OCI-LY7 (cell line): ENCODE measurements around the gene ELL2. TPM values are rescaled to one million over a fixed set of nuclear protein-coding genes. Genes with fewer than 3 reads are reported as not detected.

Experiments used
- BruUV-seq: library from RNA; stranded (reverse); fragments of 400-500 nt; replicated peaks from 2 replicates; lab custom pipeline; 2021; lab: Mats Ljungman, UMichigan
- CTCF ChIA-PET: fragments of 300-600 bp; sonication (Branson Sonifier 250); formaldehyde crosslinking; loops from one replicate; lab custom pipeline; 2022; ENCODE audit warnings: antibody characterized with exemption; ENCODE audit not compliant: unreplicated experiment; lab: Charles Lee
- POLR2A ChIA-PET: fragments of 300-600 bp; sonication (Branson Sonifier 250); formaldehyde crosslinking; loops from one replicate; lab custom pipeline; 2022; ENCODE audit warnings: antibody characterized with exemption; lab: Charles Lee
- DNase-seq: peaks from one replicate; pipeline ENCODE4 v3.0.0-alpha.2; 2015; ENCODE audit warnings: low spot score
- H2AFZ ChIP-seq: fragments of 200-600 bp; sonication (generic), shearing (Covaris generic); 2 replicates; pipeline ENCODE4 v1.6.1; 2014; ENCODE audit warnings: mild to moderate bottlenecking, antibody characterized with exemption, low read length, moderate library complexity
- H3K27ac ChIP-seq: fragments of 200-600 bp; sonication (generic); 2 replicates; pipeline ENCODE4 v1.5.1; 2014; ENCODE audit warnings: mixed run types, low read depth, mild to moderate bottlenecking, moderate library complexity, low read length, inconsistent platforms; ENCODE audit not compliant: poor library complexity, severe bottlenecking
- H3K36me3 ChIP-seq: fragments of 200-600 bp; sonication (generic); 2 replicates; pipeline ENCODE4 v1.6.1; 2014; ENCODE audit warnings: mild to moderate bottlenecking, antibody characterized with exemption, low read length, moderate library complexity, mixed read lengths; ENCODE audit not compliant: insufficient read depth
- H3K4me1 ChIP-seq: fragments of 200-600 bp; sonication (generic); 2 replicates; pipeline ENCODE4 v1.5.1; 2014; ENCODE audit warnings: mild to moderate bottlenecking, low read length; ENCODE audit not compliant: insufficient read depth, poor library complexity, severe bottlenecking
- H3K4me2 ChIP-seq: fragments of 200-600 bp; sonication (generic); 2 replicates; pipeline ENCODE4 v1.6.1; 2014; ENCODE audit warnings: mild to moderate bottlenecking, low read length
- H3K4me3 ChIP-seq: fragments of 200-600 bp; sonication (generic); 2 replicates; pipeline ENCODE4 v1.5.1; 2014; ENCODE audit warnings: mild to moderate bottlenecking, low read depth, low read length; ENCODE audit not compliant: poor library complexity, severe bottlenecking
- H3K79me2 ChIP-seq: fragments of 200-600 bp; sonication (generic); 2 replicates; pipeline ENCODE4 v1.6.1; 2016; ENCODE audit warnings: low read depth, mild to moderate bottlenecking, low read length, moderate library complexity, mixed read lengths; ENCODE audit not compliant: insufficient read depth
- H3K9me2 ChIP-seq: fragments of 200-600 bp; sonication (generic); 2 replicates; pipeline ENCODE4 v1.6.1; 2016; ENCODE audit warnings: mild to moderate bottlenecking, low read length, mixed read lengths; ENCODE audit not compliant: insufficient read depth
- H3K9me3 ChIP-seq: fragments of 200-600 bp; sonication (generic); 2 replicates; pipeline ENCODE4 v1.6.1; 2014; ENCODE audit warnings: mild to moderate bottlenecking, mixed run types, low read length, mixed read lengths
- H4K20me1 ChIP-seq: fragments of 200-600 bp; sonication (generic); 2 replicates; pipeline ENCODE4 v1.6.1; 2014; ENCODE audit warnings: mild to moderate bottlenecking, antibody characterized with exemption, low read length, moderate library complexity, mixed read lengths; ENCODE audit not compliant: insufficient read depth
- CTCF ChIP-seq: fragments of 200-600 bp; sonication (generic); conservative IDR thresholded peaks from 2 replicates; pipeline ENCODE4 v1.5.1; 2014; ENCODE audit warnings: mild to moderate bottlenecking, antibody characterized with exemption, low read length, moderate library complexity, mixed read lengths
- EZH2phosphoT487 ChIP-seq: fragments of 200-600 bp; sonication (generic); IDR thresholded peaks from 2 replicates; pipeline ENCODE4 v1.6.1; 2018; ENCODE audit warnings: low read depth, borderline replicate concordance, mild to moderate bottlenecking, mixed run types, antibody characterized with exemption, low read length, moderate library complexity, mixed read lengths
- intact Hi-C: fragments of 100-400 bp; cut with micrococcal nuclease; formaldehyde crosslinking; loops from one replicate; pipeline ENCODE4 v1.10.0; 2022; ENCODE audit not compliant: unreplicated experiment
- total RNA-seq, 2 experiments: library from RNA; depleted of rRNA in 1 of 2; stranded (reverse); fragments of >200 nt in 1 of 2; shearing (Covaris generic) in 1 of 2; gene quantifications; 2 replicates each; pipeline ENCODE4 v1.2.3, GENCODE V29; 2014 to 2022

Gene ELL2
- total RNA-seq, 2 experiments from 2014 or later, result 0.98 to 4.7 TPM

- intact Hi-C loops, result no loop called here
- no peaks in the 10 kb centered on the region for H3K9me2 ChIP-seq
- no peak overlapping the region for H2AFZ ChIP-seq
- H3K36me3 ChIP-seq, result no peaks in the 10 kb centered on the region
- CTCF ChIA-PET, result no interaction called here
- H3K27ac ChIP-seq, result no peak overlapping the region
- DNase-seq, result no peak
- H3K9me3 ChIP-seq, result no peaks in the 10 kb centered on the region
- no peak overlapping the region for H3K4me3 ChIP-seq
- H4K20me1 ChIP-seq, result no peaks in the 10 kb centered on the region
- BruUV-seq, result no TSS peak
- no peaks in the 10 kb centered on the region for H3K4me1 ChIP-seq
- H3K79me2 ChIP-seq, result no peaks in the 10 kb centered on the region
- no peak for TF ChIP-seq EZH2phosphoT487
- TF ChIP-seq CTCF, result no peak
- POLR2A ChIA-PET, result interaction anchor here (1.6 kb wide), 1 partner anchor 17 kb away, joined by 3 read pairs; no protein-coding TSS in a partner anchor
- no peak overlapping the region for H3K4me2 ChIP-seq
These were observed 8.7 kb upstream of the ELL2 start for GRCh38 chr5:95970359-95970704.

GRCh38 chr5:95969651-95970358 lies 8.2 kb upstream of the ELL2 start:
- Histone ChIP-seq H2AFZ (no peak overlapping the region), H3K4me1 (no peaks in the 10 kb centered on the region), H4K20me1 (no peaks in the 10 kb centered on the region), H3K9me2 (no peaks in the 10 kb centered on the region), H3K79me2 (no peaks in the 10 kb centered on the region), H3K9me3 (no peaks in the 10 kb centered on the region), H3K27ac (no peak overlapping the region), H3K4me3 (no peak overlapping the region), H3K36me3 (no peaks in the 10 kb centered on the region), H3K4me2 (no peak overlapping the region)
- ChIA-PET CTCF (no interaction called here), POLR2A (interaction anchor here (1.6 kb wide), 1 partner anchor 17 kb away, joined by 3 read pairs; no protein-coding TSS in a partner anchor)
- BruUV-seq, result no TSS peak
- intact Hi-C loops, result no loop called here
- no peak for TF ChIP-seq CTCF
- TF ChIP-seq EZH2phosphoT487, result no peak
- no peak for DNase-seq

GRCh38 chr5:95969055-95969454 lies 7.4 kb upstream of the ELL2 start:
- no peaks in the 10 kb centered on the region for H3K4me1 ChIP-seq
- ChIA-PET CTCF (no interaction called here), POLR2A (no interaction called here)
- H3K36me3 ChIP-seq, result no peaks in the 10 kb centered on the region
- no peaks in the 10 kb centered on the region for H3K9me3 ChIP-seq
- intact Hi-C loops, result no loop called here
- H4K20me1 ChIP-seq, result no peaks in the 10 kb centered on the region
- TF ChIP-seq EZH2phosphoT487 (no peak), CTCF (no peak)
- H3K79me2 ChIP-seq, result no peaks in the 10 kb centered on the region
- H3K4me2 ChIP-seq, result no peak overlapping the region
- no peak overlapping the region for H3K27ac ChIP-seq
- no peak overlapping the region for H3K4me3 ChIP-seq
- DNase-seq, result no peak
- no peaks in the 10 kb centered on the region for H3K9me2 ChIP-seq
- no TSS peak for BruUV-seq
- no peak overlapping the region for H2AFZ ChIP-seq
